Measurements from ENCODE around the gene JAG2.
"Not testable (repeated sequence)": the region's sequence is repeated elsewhere in the genome, so short reads cannot be mapped to it uniquely, and the experiment has no call there.

Gene JAG2

GRCh38 chr14:105137481-105138020 lies 31.0 kb downstream of the JAG2 start:
- no peak for DNase-seq

- no peak for DNase-seq
These were observed 31.9 kb downstream of the JAG2 start for GRCh38 chr14:105136401-105137322.

GRCh38 chr14:105135700-105136395 lies 32.7 kb downstream of the JAG2 start:
- DNase-seq: no peak

GRCh38 chr14:105132921-105133654 lies 35.5 kb downstream of the JAG2 start:
- no peak for DNase-seq

- no peak for DNase-seq
These were observed 37.3 kb downstream of the JAG2 start for GRCh38 chr14:105131241-105131640.

GRCh38 chr14:105128059-105128458 lies 40.5 kb downstream of the JAG2 start:
- no peak for DNase-seq

GRCh38 chr14:105126981-105127329 lies 41.6 kb downstream of the JAG2 start:
- DNase-seq: no peak

- no peak for DNase-seq
These were observed 42.2 kb downstream of the JAG2 start for GRCh38 chr14:105126126-105126980.

- no peak for DNase-seq
These were observed 43.8 kb downstream of the JAG2 start for GRCh38 chr14:105124823-105125222.

GRCh38 chr14:105123981-105124765 lies 44.4 kb downstream of the JAG2 start:
- no peak for DNase-seq

GRCh38 chr14:105123064-105123665 lies 45.4 kb downstream of the JAG2 start:
- DNase-seq: no peak

- DNase-seq: no peak
These were observed 48.5 kb downstream of the JAG2 start for GRCh38 chr14:105120056-105120455.

GRCh38 chr14:105119408-105120025 lies 49.1 kb downstream of the JAG2 start:
- DNase-seq: no peak

- no peak for DNase-seq
These were observed 49.7 kb downstream of the JAG2 start for GRCh38 chr14:105118646-105119407.

- DNase-seq: no peak
These were observed 50.7 kb downstream of the JAG2 start for GRCh38 chr14:105117710-105118385.

- DNase-seq: no peak
These were observed 51.3 kb downstream of the JAG2 start for GRCh38 chr14:105117257-105117646.

- no peak for DNase-seq
These were observed 51.9 kb downstream of the JAG2 start for GRCh38 chr14:105116451-105117256.

GRCh38 chr14:105109243-105109642 lies 59.3 kb downstream of the JAG2 start:
- DNase-seq: not testable (repeated sequence)
